Esophagus squamous epithelium (tissue), 5 donors: ENCODE results near the gene RHOC. TPM values are rescaled to one million over a fixed set of nuclear protein-coding genes. Genes with fewer than 3 reads are reported as not detected.

Experiments used
- DNase-seq: peaks from one replicate; lab custom pipeline; 2025; lab: John Stamatoyannopoulos, UW
- H3K27ac ChIP-seq, 4 donors: fragments of 200-600 bp; sonication (generic); one replicate each; pipeline ENCODE4 v1.5.1; 2016 to 2019; ENCODE audit warnings: mild to moderate bottlenecking in 1 of 4
- H3K27me3 ChIP-seq, 4 donors: fragments of 200-600 bp; sonication (generic); 1 replicate in 3 of 4; 2 replicates in 1 of 4; pipeline versions ENCODE4 v1.5.1 to v1.6.0; 2017 to 2021; ENCODE audit warnings: antibody characterized with exemption in 1 of 4
- H3K36me3 ChIP-seq, 3 donors: fragments of 200-600 bp; sonication (generic); one replicate each; pipeline ENCODE4 v1.5.1; 2016 to 2019
- H3K4me1 ChIP-seq, 3 donors: fragments of 200-600 bp; sonication (generic); one replicate each; pipeline ENCODE4 v1.5.1; 2017 to 2019
- H3K4me3 ChIP-seq, 4 donors: fragments of 200-600 bp; sonication (generic); 1 replicate in 3 of 4; 2 replicates in 1 of 4; pipeline ENCODE4 v1.5.1; 2016 to 2019; ENCODE audit warnings: mild to moderate bottlenecking in 2 of 4, moderate library complexity in 1 of 4
- H3K9me3 ChIP-seq, 3 donors: fragments of 200-600 bp; sonication (generic); one replicate each; pipeline ENCODE4 v1.5.1; 2016 to 2019
- POLR2A ChIP-seq, 4 donors: fragments of 450-650 bp; IDR thresholded peaks; one replicate each; pipeline ENCODE4 v1.6.1; 2017; ENCODE audit warnings: antibody characterized with exemption in 4 of 4, mild to moderate bottlenecking in 4 of 4, moderate library complexity in 3 of 4
- WGBS, 2 donors: methylation state at CpG; one replicate each; pipeline ENCODE4 v1.1.5; 2018; 5-methylcytosine and 5-hydroxymethylcytosine counted together
- intact Hi-C: fragments of 100-400 bp; cut with DNase I; formaldehyde crosslinking; loops from one replicate; pipeline ENCODE4 v1.15.0; 2022
- total RNA-seq, 4 donors: library from RNA; depleted of rRNA; stranded (reverse); fragments of >200 nt; gene quantifications; one replicate each; pipeline ENCODE4 v1.1.0, GENCODE V29; 2016
- TF ChIP-seq, protein P1 (sequence below), 6 experiments: fragments of 450-650 bp in 4 of 6; fragments of 200-600 bp in 2 of 6; sonication (generic) in 2 of 6; IDR thresholded peaks; one replicate each; pipeline ENCODE4 v1.5.1; 2016 to 2019; ENCODE audit warnings: antibody characterized with exemption in 6 of 6, mild to moderate bottlenecking in 4 of 6, moderate library complexity in 4 of 6
- donor health status: DM: yes; HTN: yes; CAD: no.

RHOC gene
- total RNA-seq, 4 donors from 2014 or later: 49.9 to 108 (median 78.0) TPM

DNA sequence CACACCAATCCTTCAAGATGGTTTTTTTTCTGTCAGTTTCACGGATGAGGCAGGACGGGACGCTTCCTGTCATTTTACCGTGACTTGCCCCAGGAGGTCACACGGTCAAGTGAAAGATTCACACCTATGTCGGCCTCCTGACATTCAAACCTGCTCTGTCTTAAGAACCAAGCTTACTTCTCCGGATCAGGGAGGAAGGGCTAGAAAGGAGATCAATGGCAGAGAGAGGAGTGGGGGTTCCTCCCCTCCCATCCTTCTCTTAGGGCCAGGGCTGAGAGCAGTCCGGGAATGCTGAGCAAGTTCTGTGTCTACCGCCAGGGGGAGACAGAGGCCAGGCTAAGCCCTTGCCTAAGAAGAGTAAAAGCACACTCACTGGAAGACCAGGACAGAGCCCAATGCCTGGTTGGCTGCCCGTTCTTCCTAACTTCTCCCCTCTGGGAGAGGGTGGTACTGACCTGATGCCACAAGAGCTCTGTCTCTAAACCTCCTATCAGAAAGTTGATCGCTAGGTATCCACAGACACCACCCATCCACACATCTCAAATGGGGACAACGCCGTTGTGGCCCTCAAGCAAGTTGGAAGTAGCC lies 9.3 kb upstream of the RHOC start:
- H3K4me3 ChIP-seq: peak overlapping the region; percentile 59 to 81 (median 63)
- peaks cover 0 to 21% (median 0%) of the 10 kb centered on the region in 4 donors for H3K27me3 ChIP-seq
- H3K4me1 ChIP-seq: peaks cover 4 to 42% (median 18%) of the 10 kb centered on the region in 3 donors
- peak overlapping the region; percentile 69 to 85 (median 78) for H3K27ac ChIP-seq
- TF ChIP-seq POLR2A (IDR thresholded peaks at IDR 0.05): no peak
- TF ChIP-seq, protein P1, sequence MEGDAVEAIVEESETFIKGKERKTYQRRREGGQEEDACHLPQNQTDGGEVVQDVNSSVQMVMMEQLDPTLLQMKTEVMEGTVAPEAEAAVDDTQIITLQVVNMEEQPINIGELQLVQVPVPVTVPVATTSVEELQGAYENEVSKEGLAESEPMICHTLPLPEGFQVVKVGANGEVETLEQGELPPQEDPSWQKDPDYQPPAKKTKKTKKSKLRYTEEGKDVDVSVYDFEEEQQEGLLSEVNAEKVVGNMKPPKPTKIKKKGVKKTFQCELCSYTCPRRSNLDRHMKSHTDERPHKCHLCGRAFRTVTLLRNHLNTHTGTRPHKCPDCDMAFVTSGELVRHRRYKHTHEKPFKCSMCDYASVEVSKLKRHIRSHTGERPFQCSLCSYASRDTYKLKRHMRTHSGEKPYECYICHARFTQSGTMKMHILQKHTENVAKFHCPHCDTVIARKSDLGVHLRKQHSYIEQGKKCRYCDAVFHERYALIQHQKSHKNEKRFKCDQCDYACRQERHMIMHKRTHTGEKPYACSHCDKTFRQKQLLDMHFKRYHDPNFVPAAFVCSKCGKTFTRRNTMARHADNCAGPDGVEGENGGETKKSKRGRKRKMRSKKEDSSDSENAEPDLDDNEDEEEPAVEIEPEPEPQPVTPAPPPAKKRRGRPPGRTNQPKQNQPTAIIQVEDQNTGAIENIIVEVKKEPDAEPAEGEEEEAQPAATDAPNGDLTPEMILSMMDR (IDR thresholded peaks at IDR 0.05): peak; percentile 89 to 97 (median 96)
- intact Hi-C loops: loop anchor here (5.0 kb wide), 1 partner anchor 91 kb away; no protein-coding TSS in a partner anchor
- no peak for DNase-seq
- no peaks in the 10 kb centered on the region for H3K9me3 ChIP-seq
- 16 to 20% methylated on average over 12 to 13 of the region's 13 CpGs for WGBS, 2 donors
- peaks cover 0 to 8% (median 0%) of the 10 kb centered on the region in 3 donors for H3K36me3 ChIP-seq

DNA sequence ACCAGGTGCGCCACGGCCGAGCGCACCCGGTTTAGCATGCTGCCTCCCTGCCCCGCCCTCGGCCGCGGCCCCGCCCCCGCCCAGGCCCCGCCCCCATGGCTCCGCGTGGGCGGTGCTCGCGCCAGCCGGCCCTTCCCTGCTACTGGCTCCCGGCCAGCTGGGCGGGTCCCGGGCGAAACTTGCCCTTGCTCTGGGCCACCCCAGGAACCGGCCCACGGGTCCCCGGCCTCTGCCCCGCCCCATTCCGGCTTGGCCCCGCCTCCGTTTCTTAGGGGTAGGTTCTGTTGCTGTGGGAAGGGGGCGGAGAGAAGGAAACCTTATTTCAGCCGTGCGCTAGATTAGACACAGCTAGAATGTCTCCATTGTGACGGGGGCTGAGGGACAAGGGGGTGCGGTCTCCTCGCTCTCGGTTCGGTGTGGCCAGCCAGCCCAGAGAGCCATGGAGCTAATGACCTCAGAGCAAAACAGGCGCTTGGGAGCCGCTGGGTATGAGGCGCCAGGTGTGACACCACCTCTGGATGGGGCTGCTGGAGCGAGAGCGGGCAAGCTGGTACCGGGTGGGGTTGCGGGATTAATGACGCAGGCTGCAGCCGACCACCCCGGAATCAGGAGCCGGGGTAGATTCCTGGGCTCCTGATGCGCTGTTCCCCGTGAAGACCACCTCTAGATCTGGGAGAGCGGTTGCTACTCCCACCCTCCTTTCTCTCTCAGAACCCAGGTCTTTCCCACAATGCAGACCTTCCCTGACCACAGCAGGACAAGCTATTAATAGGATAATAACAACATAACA lies 8.5 kb upstream of the RHOC start, which contains the start of gene PPM1J:
PPM1J (minus strand) TSS at position 69 of the 790 bp plus-strand sequence; CDS start at position 38, 31 bp downstream.
- peak within 1 kb of the TSS; percentile 59 to 81 (median 63) for H3K4me3 ChIP-seq
- H3K36me3 ChIP-seq: peaks cover 0 to 16% (median 0%) of the 10 kb centered on the region in 3 donors
- peaks cover 4 to 42% (median 18%) of the 10 kb centered on the region in 3 donors for H3K4me1 ChIP-seq
- peaks cover 0 to 21% (median 0%) of the 10 kb centered on the region in 4 donors for H3K27me3 ChIP-seq
- TF ChIP-seq POLR2A (IDR thresholded peaks at IDR 0.05): peak in 1 of 4 donors; percentile 41
- TF ChIP-seq, protein P1 (IDR thresholded peaks at IDR 0.05): peak in 1 of 6 experiments; percentile 7
- WGBS, 2 donors: 0 to 1% methylated on average over 7 to 9 of the region's 51 CpGs
- intact Hi-C loops: loop anchor here (5.0 kb wide), 1 partner anchor 92 kb away; no protein-coding TSS in a partner anchor
- H3K9me3 ChIP-seq: no peaks in the 10 kb centered on the region
- DNase-seq: peak; percentile 72
- H3K27ac ChIP-seq: peak within 1 kb of the TSS; percentile 69 to 85 (median 78)

DNA sequence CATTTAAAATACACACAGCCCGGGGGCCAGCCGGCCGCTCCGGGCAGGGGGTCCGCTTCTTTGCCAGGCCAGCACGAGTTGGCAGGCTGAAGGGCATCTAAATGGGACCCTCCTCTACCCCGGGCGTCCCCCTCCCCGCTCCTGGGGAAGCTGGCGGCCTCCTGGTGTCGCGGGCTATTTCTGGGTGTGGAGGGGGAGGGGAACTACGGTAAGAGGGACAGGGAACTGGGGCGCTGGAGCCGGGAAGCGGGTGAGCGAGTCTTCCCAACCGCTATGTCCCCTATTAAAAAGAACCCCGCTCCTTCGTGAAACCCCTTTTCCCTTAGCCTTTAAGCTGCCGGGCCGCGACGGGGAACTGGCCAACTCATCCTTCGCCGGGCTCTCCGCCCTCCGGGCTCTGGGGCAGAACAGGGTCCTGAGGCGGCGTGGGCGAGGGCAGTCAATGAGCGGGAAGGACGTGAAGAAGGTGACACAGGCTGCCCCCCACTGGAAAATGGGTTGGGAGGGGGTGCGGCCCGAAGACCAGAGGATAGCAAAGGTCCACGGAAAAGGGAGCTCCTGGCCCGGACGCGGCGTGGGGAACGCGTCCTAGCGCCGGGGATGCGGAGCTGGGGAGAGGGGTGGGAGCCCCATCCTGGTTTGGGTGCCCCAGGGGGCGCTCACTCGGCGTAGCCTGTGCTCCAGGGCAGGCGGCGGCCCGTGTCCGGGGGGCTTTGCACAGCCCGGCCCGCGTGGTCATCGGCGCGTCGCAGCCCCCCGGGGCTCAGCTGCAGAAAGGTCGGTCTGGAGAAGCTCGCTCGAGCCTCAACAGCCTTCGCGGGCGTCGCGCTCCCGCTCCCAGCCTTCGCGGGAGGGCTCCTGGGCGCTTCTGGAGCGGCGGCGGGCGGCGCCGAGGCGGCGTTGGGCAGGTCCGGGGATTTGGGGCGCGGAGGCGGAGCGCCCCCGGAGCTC lies 7.7 kb upstream of the RHOC start:
- DNase-seq: no peak

More for the DNA sequence above, 7.7 kb upstream of the RHOC start:
- Histone ChIP-seq H3K36me3 (peaks cover 0 to 24% (median 0%) of the 10 kb centered on the region in 3 donors), H3K9me3 (no peaks in the 10 kb centered on the region), H3K4me1 (peaks cover 4 to 42% (median 18%) of the 10 kb centered on the region in 3 donors), H3K4me3 (peak overlapping the region; percentile 59 to 81 (median 63)), H3K27ac (peak overlapping the region; percentile 40 to 83 (median 70)), H3K27me3 (peaks cover 0 to 13% (median 0%) of the 10 kb centered on the region in 4 donors)
- WGBS, 2 donors: 0 to 1% methylated on average over 22 to 31 of the region's 86 CpGs
- intact Hi-C loops: loop anchor here (5.0 kb wide), 1 partner anchor 93 kb away; no protein-coding TSS in a partner anchor
- TF ChIP-seq POLR2A (IDR thresholded peaks at IDR 0.05): no peak
- TF ChIP-seq, protein P1 (IDR thresholded peaks at IDR 0.05): no peak
